Measurements from ENCODE around the gene LAPTM5. TPM values are rescaled to one million over a fixed set of nuclear protein-coding genes. Genes with fewer than 3 reads are reported as not detected.

LAPTM5 gene
- total and polyA plus RNA-seq, 10 of the 15 experiments (the other 5 are each of a cell fraction or from before 2014, with no cell fraction given), result 24.1 to 1,034 (median 687) TPM

DNA sequence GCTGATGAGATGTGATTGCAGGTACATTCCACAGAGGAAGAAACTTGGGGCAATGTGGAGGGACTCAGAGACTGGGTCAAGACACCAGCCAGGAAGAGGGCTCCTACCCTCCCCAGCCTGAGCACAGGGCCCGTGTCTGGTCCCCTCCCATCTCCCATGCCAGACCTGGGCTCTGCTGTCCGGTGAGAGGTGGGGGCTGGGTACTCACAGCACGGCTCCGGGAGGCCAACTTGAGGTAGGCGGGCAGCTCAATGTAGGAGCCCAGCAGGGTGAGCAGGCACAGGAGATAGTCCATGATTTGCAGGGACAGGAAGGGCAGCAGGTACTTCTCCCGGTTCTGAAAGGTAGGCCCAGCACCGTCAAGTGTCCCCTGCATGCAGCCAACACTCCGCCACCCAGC is 18.0 kb downstream of the LAPTM5 start:
- DNase-seq (ENCODE audit: low read depth, low spot score) (no peak), ATAC-seq (no peak), FAIRE-seq (no peak)
- intact Hi-C loops (cut with micrococcal nuclease; ENCODE audit: unreplicated experiment), result no loop called here
- no peak overlapping the region for H3K9ac ChIP-seq (ENCODE audit: control insufficient read depth, insufficient read depth, low read length)
- peaks cover 54% of the 10 kb centered on the region for H3K79me2 ChIP-seq (ENCODE audit: control insufficient read depth, insufficient read depth, low read length)
- in situ Hi-C loops (cut with MboI), result no loop called here
- ChIA-PET SMC1A (ENCODE audit: uncharacterized antibody, unreplicated experiment) (interaction anchor here (21.5 kb wide), 1 partner anchor 13 kb away, joined by 556 read pairs; the partner anchor contains the start of gene LAPTM5), RAD21 (ENCODE audit: unreplicated experiment) (no interaction called here), POLR2A (interaction anchor here (22.5 kb wide), 1 partner anchor 21 kb away, joined by 741 read pairs; the partner anchor contains the start of gene LAPTM5), CTCF (interaction anchor here (1.2 to 2.1 kb wide), 2 partner anchors 19 to 40 kb away, joined by 4 to 5 read pairs; no protein-coding TSS in a partner anchor)
- TF ChIP-seq CHD1 (IDR thresholded peaks at IDR 0.05; ENCODE audit: low read depth, low read length), result no peak
- TF ChIP-seq IRF5 (IDR thresholded peaks at IDR 0.05; ENCODE audit: borderline replicate concordance), result no peak
- no peak for TF ChIP-seq YBX1 (IDR thresholded peaks at IDR 0.05)
- TF ChIP-seq, protein P1, sequence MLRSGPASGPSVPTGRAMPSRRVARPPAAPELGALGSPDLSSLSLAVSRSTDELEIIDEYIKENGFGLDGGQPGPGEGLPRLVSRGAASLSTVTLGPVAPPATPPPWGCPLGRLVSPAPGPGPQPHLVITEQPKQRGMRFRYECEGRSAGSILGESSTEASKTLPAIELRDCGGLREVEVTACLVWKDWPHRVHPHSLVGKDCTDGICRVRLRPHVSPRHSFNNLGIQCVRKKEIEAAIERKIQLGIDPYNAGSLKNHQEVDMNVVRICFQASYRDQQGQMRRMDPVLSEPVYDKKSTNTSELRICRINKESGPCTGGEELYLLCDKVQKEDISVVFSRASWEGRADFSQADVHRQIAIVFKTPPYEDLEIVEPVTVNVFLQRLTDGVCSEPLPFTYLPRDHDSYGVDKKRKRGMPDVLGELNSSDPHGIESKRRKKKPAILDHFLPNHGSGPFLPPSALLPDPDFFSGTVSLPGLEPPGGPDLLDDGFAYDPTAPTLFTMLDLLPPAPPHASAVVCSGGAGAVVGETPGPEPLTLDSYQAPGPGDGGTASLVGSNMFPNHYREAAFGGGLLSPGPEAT (IDR thresholded peaks at IDR 0.05; ENCODE audit: low read depth), result no peak
- TF ChIP-seq CBX3 (IDR thresholded peaks at IDR 0.05; ENCODE audit: borderline replicate concordance, low read depth), result no peak
- TF ChIP-seq POLR2AphosphoS5 (IDR thresholded peaks at IDR 0.05; ENCODE audit: low read length), result 0 out of 2 replicates have a peak, but pooled peaks have one; percentile 10
- TF ChIP-seq, protein P2, sequence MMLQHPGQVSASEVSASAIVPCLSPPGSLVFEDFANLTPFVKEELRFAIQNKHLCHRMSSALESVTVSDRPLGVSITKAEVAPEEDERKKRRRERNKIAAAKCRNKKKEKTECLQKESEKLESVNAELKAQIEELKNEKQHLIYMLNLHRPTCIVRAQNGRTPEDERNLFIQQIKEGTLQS (IDR thresholded peaks at IDR 0.05; ENCODE audit: borderline replicate concordance, extremely low read depth, low read depth, low read length), result no peak
- no peak for TF ChIP-seq MXI1 (IDR thresholded peaks at IDR 0.05; ENCODE audit: low read depth, low read length)
- no peak for TF ChIP-seq KDM1A (IDR thresholded peaks at IDR 0.05; ENCODE audit: borderline replicate concordance)
- no peak for TF ChIP-seq IRF4 (IDR thresholded peaks at IDR 0.05; ENCODE audit: low read depth, low read length)
- TF ChIP-seq STAT1 (conservative IDR thresholded peaks at IDR 0.05), result no peak
- no peak for TF ChIP-seq RUNX3 (IDR thresholded peaks at IDR 0.05; ENCODE audit: low read length)
- peak; percentile 46; the same call in 1 of the 2 replicates for TF ChIP-seq POLR2A (IDR thresholded peaks at IDR 0.05; ENCODE audit: low read depth, low read length)
- TF ChIP-seq ATF2 (IDR thresholded peaks at IDR 0.05; ENCODE audit: low read length), result no peak
- no peak for TF ChIP-seq POU2F2 (IDR thresholded peaks at IDR 0.05; ENCODE audit: borderline replicate concordance, low read depth, low read length)
- TF ChIP-seq DPF2 (IDR thresholded peaks at IDR 0.05), result no peak
- TF ChIP-seq SPI1 (IDR thresholded peaks at IDR 0.05; ENCODE audit: borderline replicate concordance, insufficient read depth, low read depth, low read length), result no peak
- no peak overlapping the region for H3K27ac ChIP-seq (ENCODE audit: control insufficient read depth, insufficient read depth)
- H3K4me2 ChIP-seq (ENCODE audit: control insufficient read depth, insufficient read depth), result no peak overlapping the region
- no peak overlapping the region for H2AFZ ChIP-seq (ENCODE audit: control insufficient read depth, low read depth, low read length)
- BruUV-seq (replicated peaks), result no TSS peak
- H3K36me3 ChIP-seq (ENCODE audit: control insufficient read depth in 2 of 2, insufficient read depth in 2 of 2, low read length in 1 of 2), result peaks cover 66 to 75% of the 10 kb centered on the region in 2 experiments
- H3K4me3 ChIP-seq, result no peak overlapping the region
- no peaks in the 10 kb centered on the region for H3K27me3 ChIP-seq (replicated peaks in 1 of 2; ENCODE audit: control insufficient read depth in 2 of 2, insufficient read depth in 2 of 2, low read length in 1 of 2)
- WGBS (ENCODE audit: insufficient coverage, insufficient replicate concordance, low lambda C conversion rate, missing lambda C conversion rate), result 95% methylated on average over 7 of the region's 8 CpGs
- H3K9me3 ChIP-seq (replicated peaks; ENCODE audit: control insufficient read depth, insufficient read depth, low read length), result no peaks in the 10 kb centered on the region
- H3K4me1 ChIP-seq (ENCODE audit: control insufficient read depth, insufficient read depth, low read length), result peaks cover 52% of the 10 kb centered on the region
- H4K20me1 ChIP-seq (ENCODE audit: control insufficient read depth, insufficient read depth), result peaks cover 8% of the 10 kb centered on the region

Measured in GM12878 (cell line).